Measurements from ENCODE around the gene NTM.

- TF ChIP-seq, protein P1, sequence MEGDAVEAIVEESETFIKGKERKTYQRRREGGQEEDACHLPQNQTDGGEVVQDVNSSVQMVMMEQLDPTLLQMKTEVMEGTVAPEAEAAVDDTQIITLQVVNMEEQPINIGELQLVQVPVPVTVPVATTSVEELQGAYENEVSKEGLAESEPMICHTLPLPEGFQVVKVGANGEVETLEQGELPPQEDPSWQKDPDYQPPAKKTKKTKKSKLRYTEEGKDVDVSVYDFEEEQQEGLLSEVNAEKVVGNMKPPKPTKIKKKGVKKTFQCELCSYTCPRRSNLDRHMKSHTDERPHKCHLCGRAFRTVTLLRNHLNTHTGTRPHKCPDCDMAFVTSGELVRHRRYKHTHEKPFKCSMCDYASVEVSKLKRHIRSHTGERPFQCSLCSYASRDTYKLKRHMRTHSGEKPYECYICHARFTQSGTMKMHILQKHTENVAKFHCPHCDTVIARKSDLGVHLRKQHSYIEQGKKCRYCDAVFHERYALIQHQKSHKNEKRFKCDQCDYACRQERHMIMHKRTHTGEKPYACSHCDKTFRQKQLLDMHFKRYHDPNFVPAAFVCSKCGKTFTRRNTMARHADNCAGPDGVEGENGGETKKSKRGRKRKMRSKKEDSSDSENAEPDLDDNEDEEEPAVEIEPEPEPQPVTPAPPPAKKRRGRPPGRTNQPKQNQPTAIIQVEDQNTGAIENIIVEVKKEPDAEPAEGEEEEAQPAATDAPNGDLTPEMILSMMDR (IDR thresholded peaks at IDR 0.05; ENCODE audit: low read depth, low read length, poor library complexity, severe bottlenecking), result no peak
- TF ChIP-seq EZH2phosphoT487 (IDR thresholded peaks at IDR 0.05; ENCODE audit: borderline replicate concordance, low read length), result no peak
These were observed 375.8 kb downstream of the NTM start for GRCh38 chr11:131746201-131746600.
